ENCODE results near the gene PHACTR1. TPM values are rescaled to one million over a fixed set of nuclear protein-coding genes. Genes with fewer than 3 reads are reported as not detected.
"Not testable (repeated sequence)": the region's sequence is repeated elsewhere in the genome, so short reads cannot be mapped to it uniquely, and the experiment has no call there.

The PHACTR1 gene
- total and polyA plus RNA-seq, 2 of the 4 experiments (the other 2 are of a cell fraction) = not detected

GRCh38 chr6:13133894-13134293 lies 417.3 kb downstream of the PHACTR1 start:
- H3K4me1 ChIP-seq (ENCODE audit: control insufficient read depth, insufficient read depth, low read length); H2BK15ac ChIP-seq (ENCODE audit: low read depth, low read length); POLR2A ChIA-PET (ENCODE audit: unreplicated experiment); BruUV-seq (replicated peaks); H3K4me2 ChIP-seq (ENCODE audit: low read depth, low read length); H4K8ac ChIP-seq (ENCODE audit: low read depth in 2 of 2, low read length in 2 of 2); H2BK5ac ChIP-seq (ENCODE audit: low read depth, low read length, poor library complexity, severe bottlenecking); H3K4me3 ChIP-seq (ENCODE audit: insufficient read depth, low read depth, low read length); H2AK5ac ChIP-seq (ENCODE audit: low read depth, low read length); H3K14ac ChIP-seq (replicated peaks; ENCODE audit: low read depth, low read length); intact Hi-C loops (cut with micrococcal nuclease); in situ Hi-C loops (cut with MboI; ENCODE audit: low sequenced_read_pairs); H3K9me1 ChIP-seq (ENCODE audit: insufficient read depth, low read length); ATAC-seq (ENCODE audit: low read depth); dilution Hi-C loops (cut with HindIII; ENCODE audit: low sequenced_read_pairs, unreplicated experiment); H3K27me3 ChIP-seq (ENCODE audit: control insufficient read depth, insufficient read depth, low read length); H2AK9ac ChIP-seq (replicated peaks; ENCODE audit: low read depth, low read length, poor library complexity); H4K20me1 ChIP-seq (ENCODE audit: insufficient read depth, low read length); H3K27ac ChIP-seq (ENCODE audit: insufficient read depth, low read length); H2AFZ ChIP-seq (replicated peaks; ENCODE audit: low read length, poor library complexity); H3K56ac ChIP-seq (ENCODE audit: extremely low read depth, insufficient read depth, low read length); H3K9me3 ChIP-seq (ENCODE audit: control insufficient read depth, insufficient read depth, low read length); DNase-seq; H4K91ac ChIP-seq (ENCODE audit: insufficient read depth, low read depth, low read length); H3K4ac ChIP-seq (ENCODE audit: low read depth, low read length); H3K18ac ChIP-seq (ENCODE audit: low read depth, low read length); H3K36me3 ChIP-seq (ENCODE audit: control insufficient read depth, insufficient read depth, low read length); H3K9ac ChIP-seq (ENCODE audit: low read depth, low read length); H4K5ac ChIP-seq (ENCODE audit: low read depth, low read length); CTCF ChIA-PET; H3K23ac ChIP-seq (ENCODE audit: low read depth, low read length); H3K79me1 ChIP-seq (ENCODE audit: low read depth in 1 of 2, low read length in 2 of 2); H2BK120ac ChIP-seq (ENCODE audit: low read depth, low read length); H2BK20ac ChIP-seq (ENCODE audit: low read depth, low read length): not testable (repeated sequence)
- WGBS, 2 experiments (ENCODE audit: extremely low coverage in 2 of 2, insufficient read length in 1 of 2) = no CpG with 5 or more reads among the region's 32 CpGs
